Rectal smooth muscle tissue (tissue), 1 donor: ENCODE results near the gene ZNF524.

Source experiments
- H3K27ac ChIP-seq: one replicate; pipeline ENCODE4 v1.7.0; 2013; ENCODE audit warnings: low read depth, low read length, inconsistent platforms
- H3K27me3 ChIP-seq: one replicate; pipeline ENCODE4 v1.7.0; 2013; ENCODE audit warnings: low read length; ENCODE audit not compliant: control insufficient read depth, insufficient read depth
- H3K36me3 ChIP-seq: one replicate; pipeline ENCODE4 v1.7.0; 2013; ENCODE audit warnings: low read length; ENCODE audit not compliant: control insufficient read depth, insufficient read depth
- H3K4me1 ChIP-seq: one replicate; pipeline ENCODE4 v1.7.0; 2013; ENCODE audit warnings: low read length; ENCODE audit not compliant: control insufficient read depth, insufficient read depth
- H3K4me3 ChIP-seq: one replicate; pipeline ENCODE4 v1.7.0; 2013; ENCODE audit warnings: low read length
- H3K9ac ChIP-seq: one replicate; pipeline ENCODE4 v1.7.0; 2013; ENCODE audit warnings: low read length

The ZNF524 gene

DNA sequence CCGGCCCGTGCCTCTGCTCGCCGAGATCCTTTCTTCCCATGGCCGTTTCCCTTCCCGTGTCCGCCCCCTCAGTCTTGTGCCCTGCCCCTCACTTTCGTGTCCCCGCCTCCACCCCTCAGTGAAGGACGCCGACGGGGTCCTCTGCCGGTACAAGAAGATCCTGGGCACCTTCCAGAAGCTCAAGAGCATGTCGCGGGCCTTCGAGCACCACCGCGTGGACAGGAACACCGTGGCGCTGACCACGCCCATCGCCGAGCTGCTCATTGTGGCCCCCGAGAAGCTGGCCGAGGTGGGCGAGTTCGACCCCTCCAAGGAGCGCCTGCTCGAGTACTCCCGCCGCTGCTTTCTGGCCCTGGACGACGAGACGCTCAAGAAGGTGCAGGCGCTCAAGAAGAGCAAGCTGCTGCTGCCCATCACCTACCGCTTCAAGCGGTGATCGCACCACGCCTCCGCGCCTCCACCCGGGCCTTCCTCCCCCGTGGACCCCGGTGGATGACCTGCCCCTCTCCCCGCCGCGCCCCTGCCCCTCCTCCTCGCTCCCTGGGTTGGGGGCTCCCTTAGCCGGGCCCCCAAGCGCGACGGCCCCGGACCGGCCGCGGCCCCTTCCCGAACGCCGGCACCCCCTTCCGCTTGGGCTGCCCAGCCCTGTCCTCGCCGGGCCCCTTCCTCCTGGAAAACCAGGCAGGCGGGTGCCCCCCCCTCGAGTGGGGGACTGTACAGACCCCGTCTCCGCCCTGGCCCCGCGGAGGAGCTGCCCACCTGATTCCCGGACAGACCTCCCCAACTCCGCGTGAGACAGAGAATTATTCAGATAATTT lies 52.4 kb downstream of the ZNF524 start:
- Histone ChIP-seq H3K9ac (no peak overlapping the region), H3K4me1 (peaks cover 28% of the 10 kb centered on the region), H3K36me3 (no peaks in the 10 kb centered on the region), H3K27me3 (no peaks in the 10 kb centered on the region), H3K4me3 (no peak overlapping the region), H3K27ac (no peak overlapping the region)
